Thyroid gland (tissue), 4 donors: ENCODE data around the gene PHPT1.

Experiments used
- POLR2A ChIP-seq, 2 donors: fragments of 450-650 bp; IDR thresholded peaks; one replicate each; pipeline ENCODE4 v1.6.1; 2017; ENCODE audit warnings: antibody characterized with exemption in 2 of 2, mild to moderate bottlenecking in 2 of 2, moderate library complexity in 1 of 2
- TF ChIP-seq, protein P1 (sequence below), 6 experiments: fragments of 200-600 bp in 3 of 6; fragments of 450-650 bp in 3 of 6; sonication (generic) in 3 of 6; IDR thresholded peaks; one replicate each; pipeline ENCODE4 v1.5.1; 2016 to 2019; ENCODE audit warnings: antibody characterized with exemption in 6 of 6, mild to moderate bottlenecking in 2 of 6, inconsistent platforms in 1 of 6, moderate library complexity in 1 of 6

DNA sequence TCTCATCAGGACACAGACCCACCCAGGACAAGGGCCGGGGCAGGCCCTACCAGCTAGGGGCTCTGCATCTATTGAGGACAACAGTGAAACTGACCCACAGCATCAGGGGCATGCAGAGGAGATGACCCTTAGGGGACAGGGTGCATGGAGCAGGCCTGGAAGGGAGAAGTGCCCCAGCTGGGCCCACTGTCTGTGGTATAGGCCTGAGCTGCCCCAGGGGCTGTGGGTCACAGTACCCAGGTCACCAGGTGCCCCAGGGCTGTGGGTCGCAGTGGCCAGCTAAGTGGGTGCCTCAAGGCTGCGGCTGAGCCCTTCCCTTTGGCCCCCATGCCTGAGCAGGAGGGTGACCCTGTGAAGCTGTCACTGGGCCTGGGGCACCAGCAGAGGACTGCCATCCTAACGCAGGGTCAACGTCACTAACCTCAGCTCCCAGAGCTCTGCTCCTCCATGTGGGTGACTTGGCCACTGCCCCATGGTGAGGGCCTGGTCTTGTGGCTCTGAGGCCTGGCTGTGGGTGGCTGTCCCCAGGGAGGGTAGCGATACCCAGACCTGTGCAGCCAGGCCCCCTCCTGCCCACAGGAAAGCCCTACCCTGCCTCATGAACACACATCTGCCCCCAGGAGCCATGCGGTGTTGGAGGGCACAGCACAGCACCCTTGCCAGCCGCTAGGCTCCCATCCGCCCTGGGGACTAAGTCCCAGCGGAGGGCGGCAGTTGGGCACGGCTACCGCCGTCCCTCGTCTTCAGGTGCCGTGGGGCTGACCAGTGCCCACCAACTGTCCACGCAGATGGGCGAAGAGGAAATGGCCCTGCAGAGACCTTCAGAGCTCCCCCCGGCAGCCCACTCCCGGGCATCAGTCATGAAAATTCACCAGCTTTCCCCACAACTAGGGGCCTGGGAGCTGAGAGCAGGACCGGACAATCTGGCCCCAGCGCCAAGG, 12.0 kb downstream of the PHPT1 start:
- TF ChIP-seq, protein P1, sequence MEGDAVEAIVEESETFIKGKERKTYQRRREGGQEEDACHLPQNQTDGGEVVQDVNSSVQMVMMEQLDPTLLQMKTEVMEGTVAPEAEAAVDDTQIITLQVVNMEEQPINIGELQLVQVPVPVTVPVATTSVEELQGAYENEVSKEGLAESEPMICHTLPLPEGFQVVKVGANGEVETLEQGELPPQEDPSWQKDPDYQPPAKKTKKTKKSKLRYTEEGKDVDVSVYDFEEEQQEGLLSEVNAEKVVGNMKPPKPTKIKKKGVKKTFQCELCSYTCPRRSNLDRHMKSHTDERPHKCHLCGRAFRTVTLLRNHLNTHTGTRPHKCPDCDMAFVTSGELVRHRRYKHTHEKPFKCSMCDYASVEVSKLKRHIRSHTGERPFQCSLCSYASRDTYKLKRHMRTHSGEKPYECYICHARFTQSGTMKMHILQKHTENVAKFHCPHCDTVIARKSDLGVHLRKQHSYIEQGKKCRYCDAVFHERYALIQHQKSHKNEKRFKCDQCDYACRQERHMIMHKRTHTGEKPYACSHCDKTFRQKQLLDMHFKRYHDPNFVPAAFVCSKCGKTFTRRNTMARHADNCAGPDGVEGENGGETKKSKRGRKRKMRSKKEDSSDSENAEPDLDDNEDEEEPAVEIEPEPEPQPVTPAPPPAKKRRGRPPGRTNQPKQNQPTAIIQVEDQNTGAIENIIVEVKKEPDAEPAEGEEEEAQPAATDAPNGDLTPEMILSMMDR (IDR thresholded peaks at IDR 0.05), result no peak
- TF ChIP-seq POLR2A (IDR thresholded peaks at IDR 0.05), result no peak
